Right lobe of liver (tissue), 4 donors: Measurements from ENCODE around the gene MAPK12.

ENCODE experiments used
- POLR2A ChIP-seq: fragments of 450-650 bp; IDR thresholded peaks from one replicate; pipeline ENCODE4 v1.6.1; 2017; ENCODE audit warnings: antibody characterized with exemption, mild to moderate bottlenecking
- TF ChIP-seq, protein P1 (sequence below), 4 donors: fragments of 200-600 bp in 3 of 4; fragments of 450-650 bp in 1 of 4; IDR thresholded peaks; one replicate each; pipeline versions ENCODE4 v1.5.1 to v1.8.0; 2016 to 2022; ENCODE audit warnings: antibody characterized with exemption in 4 of 4, mild to moderate bottlenecking in 2 of 4
- donor health status: DM: no; HTN: no; CAD: no.
- donor health status: DM: no; HTN: no; CAD: no.
- donor health status: DM: no; HTN: yes; CAD: no.

DNA sequence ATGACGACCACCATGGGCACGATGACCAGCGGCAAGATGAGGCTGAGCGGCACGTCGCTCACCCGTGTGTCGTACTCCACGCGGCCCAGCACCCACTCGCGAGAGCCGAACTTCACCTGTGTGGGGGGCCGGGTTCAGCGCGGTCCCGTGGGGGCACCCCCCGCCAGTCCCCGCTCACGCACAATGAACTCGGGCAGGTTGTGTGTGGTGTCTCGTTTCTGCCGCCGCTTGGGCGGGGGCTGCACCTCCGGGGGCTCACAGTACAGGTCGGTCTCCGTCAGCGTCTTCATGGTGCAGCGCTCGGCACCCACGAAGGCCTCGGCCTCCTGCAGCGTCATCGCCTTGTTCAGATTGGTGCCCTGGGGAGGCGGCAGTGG is 19.9 kb upstream of the MAPK12 start:
- no peak for TF ChIP-seq POLR2A
- TF ChIP-seq, protein P1, sequence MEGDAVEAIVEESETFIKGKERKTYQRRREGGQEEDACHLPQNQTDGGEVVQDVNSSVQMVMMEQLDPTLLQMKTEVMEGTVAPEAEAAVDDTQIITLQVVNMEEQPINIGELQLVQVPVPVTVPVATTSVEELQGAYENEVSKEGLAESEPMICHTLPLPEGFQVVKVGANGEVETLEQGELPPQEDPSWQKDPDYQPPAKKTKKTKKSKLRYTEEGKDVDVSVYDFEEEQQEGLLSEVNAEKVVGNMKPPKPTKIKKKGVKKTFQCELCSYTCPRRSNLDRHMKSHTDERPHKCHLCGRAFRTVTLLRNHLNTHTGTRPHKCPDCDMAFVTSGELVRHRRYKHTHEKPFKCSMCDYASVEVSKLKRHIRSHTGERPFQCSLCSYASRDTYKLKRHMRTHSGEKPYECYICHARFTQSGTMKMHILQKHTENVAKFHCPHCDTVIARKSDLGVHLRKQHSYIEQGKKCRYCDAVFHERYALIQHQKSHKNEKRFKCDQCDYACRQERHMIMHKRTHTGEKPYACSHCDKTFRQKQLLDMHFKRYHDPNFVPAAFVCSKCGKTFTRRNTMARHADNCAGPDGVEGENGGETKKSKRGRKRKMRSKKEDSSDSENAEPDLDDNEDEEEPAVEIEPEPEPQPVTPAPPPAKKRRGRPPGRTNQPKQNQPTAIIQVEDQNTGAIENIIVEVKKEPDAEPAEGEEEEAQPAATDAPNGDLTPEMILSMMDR (IDR thresholded peaks at IDR 0.05) = no peak
